ENCODE measurements around the gene MED12.
A peak's percentile ranks its signal among the peaks of the same experiment; 100 is the strongest.
"Not testable (repeated sequence)": the region's sequence is repeated elsewhere in the genome, so short reads cannot be mapped to it uniquely, and the experiment has no call there.

MED12 gene

GRCh38 chrX:71162981-71163380 lies 44.6 kb downstream of the MED12 start:
- DNase-seq (ENCODE audit: low read depth in 2 of 2): no peak

- DNase-seq (ENCODE audit: low read depth in 2 of 2): no peak
Measured at GRCh38 chrX:71164071-71164470, 45.7 kb downstream of the MED12 start.

DNA sequence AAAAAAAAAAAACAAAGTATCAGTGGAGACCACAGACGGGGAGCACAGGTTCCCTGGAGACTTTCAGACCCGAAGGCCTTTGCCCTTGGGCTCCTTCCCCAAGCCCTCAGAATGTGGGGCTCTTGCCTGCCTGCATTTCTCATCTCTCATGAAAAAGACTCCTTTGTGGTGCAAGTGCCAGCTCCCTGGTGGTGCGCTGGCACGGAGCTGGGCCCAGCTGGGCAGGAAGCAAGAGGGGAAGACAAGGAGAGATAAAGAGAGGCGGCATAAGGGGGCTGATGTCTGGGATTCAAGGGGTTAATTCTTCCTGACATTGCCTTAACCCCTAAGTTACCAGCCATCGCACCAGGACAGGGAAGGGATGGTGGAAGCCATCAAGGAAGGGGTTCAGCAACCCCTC lies 48.1 kb downstream of the MED12 start:
- no peak for DNase-seq (ENCODE audit: low read depth in 2 of 2)

GRCh38 chrX:71167031-71167781 lies 48.8 kb downstream of the MED12 start:
- DNase-seq (ENCODE audit: low read depth in 2 of 2): no peak

DNA sequence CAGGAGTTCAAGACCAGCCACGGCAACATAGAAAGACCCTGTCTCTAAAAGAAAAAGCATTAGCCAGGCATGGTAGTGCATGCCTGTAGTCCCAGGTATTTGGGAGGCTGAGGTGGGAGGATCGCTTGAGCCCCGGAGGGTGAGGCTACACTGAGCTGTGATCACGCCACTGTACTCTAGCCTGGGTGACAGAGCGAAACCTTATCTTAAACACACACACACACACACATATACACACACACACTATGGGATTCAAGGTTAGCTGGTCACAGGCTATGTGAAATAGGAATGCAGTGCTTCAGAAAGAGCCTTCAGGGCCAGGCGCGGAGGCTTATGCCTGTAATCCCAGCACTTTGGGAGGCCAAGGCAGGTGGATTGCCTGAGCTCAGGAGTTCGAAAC lies 49.7 kb downstream of the MED12 start:
- no peak for DNase-seq (ENCODE audit: low read depth in 2 of 2)

DNA sequence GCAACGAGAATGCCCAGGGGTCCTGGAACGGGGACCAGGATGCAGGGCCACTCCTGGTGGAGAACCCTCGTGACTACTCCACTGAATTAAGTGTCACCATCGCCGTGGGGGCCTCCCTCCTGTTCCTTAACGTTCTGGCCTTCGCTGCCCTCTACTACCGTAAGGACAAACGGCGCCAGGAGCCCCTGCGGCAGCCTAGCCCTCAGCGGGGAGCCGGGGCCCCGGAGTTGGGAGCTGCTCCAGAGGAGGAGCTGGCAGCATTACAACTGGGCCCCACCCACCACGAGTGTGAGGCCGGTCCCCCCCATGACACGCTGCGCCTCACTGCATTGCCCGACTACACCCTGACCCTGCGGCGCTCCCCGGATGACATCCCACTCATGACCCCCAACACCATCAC lies 51.2 kb downstream of the MED12 start:
- DNase-seq (ENCODE audit: low read depth in 2 of 2): no peak

GRCh38 chrX:71170660-71171059 lies 52.3 kb downstream of the MED12 start:
- no peak for DNase-seq (ENCODE audit: low read depth in 2 of 2)

DNA sequence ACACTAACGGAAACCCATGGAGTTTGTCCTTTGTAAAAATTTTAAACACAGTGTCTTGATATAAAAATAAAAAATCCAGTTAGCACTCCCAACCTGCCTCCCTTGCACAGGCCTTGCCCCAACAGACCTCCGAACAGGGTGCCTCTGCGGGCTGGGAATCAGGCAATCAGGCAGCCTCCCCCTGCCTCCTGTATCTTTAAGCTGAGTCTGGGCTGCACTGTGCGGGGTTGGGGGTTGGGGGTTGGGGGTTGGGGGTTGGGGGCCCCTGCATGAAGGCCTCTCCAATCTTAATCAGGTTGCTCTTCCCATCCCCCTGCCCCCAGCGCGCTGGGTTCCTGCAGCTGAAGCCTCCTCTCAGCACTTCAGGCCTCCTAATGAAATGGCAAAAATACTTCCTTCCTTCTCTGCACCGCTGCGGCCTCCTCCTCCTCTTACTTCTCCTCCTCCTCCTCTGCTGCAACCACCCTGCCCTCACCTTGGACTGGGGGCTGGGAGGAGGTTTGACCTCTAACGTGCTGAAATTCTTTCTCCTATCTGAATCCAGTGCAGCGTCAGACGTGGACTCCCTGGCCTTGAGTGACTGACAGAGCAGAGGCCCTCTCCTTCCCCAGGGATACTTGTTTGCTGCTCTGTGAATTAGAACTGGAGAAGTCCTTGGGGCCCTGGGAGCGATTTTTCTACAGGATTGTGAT lies 52.9 kb downstream of the MED12 start:
- no peak for DNase-seq (ENCODE audit: low read depth in 2 of 2)

DNA sequence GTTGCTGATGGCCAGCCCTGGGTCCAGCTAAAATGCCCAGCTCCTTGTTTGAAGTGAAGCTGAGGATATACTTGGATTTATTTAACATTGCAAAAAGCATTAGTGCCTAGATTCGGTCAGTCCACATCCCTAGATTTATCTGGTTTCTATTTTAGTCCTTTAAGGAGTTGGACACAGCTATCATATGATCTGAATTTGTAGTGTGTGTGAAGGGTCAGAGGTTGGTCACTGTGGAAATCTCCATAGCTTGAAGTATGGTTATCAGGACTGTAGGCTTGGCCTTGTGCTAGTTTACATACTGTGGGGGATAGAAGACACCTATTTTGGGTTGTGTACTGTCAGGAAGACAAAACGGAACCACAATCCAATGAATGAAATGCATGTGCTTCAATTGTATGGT lies 55.0 kb downstream of the MED12 start:
- no peak for DNase-seq (ENCODE audit: low read depth in 2 of 2)

GRCh38 chrX:71174795-71175194 lies 56.4 kb downstream of the MED12 start:
- DNase-seq (ENCODE audit: low read depth in 2 of 2): no peak

GRCh38 chrX:71175531-71175930 lies 57.1 kb downstream of the MED12 start:
- DNase-seq (ENCODE audit: low read depth in 2 of 2): no peak

GRCh38 chrX:71177327-71177726 lies 58.9 kb downstream of the MED12 start:
- DNase-seq (ENCODE audit: low read depth in 2 of 2): no peak

- peak in 1 of 2 donors; percentile 22 for DNase-seq (ENCODE audit: low read depth in 2 of 2)
Measured at GRCh38 chrX:71178908-71179307, 60.5 kb downstream of the MED12 start.

DNA sequence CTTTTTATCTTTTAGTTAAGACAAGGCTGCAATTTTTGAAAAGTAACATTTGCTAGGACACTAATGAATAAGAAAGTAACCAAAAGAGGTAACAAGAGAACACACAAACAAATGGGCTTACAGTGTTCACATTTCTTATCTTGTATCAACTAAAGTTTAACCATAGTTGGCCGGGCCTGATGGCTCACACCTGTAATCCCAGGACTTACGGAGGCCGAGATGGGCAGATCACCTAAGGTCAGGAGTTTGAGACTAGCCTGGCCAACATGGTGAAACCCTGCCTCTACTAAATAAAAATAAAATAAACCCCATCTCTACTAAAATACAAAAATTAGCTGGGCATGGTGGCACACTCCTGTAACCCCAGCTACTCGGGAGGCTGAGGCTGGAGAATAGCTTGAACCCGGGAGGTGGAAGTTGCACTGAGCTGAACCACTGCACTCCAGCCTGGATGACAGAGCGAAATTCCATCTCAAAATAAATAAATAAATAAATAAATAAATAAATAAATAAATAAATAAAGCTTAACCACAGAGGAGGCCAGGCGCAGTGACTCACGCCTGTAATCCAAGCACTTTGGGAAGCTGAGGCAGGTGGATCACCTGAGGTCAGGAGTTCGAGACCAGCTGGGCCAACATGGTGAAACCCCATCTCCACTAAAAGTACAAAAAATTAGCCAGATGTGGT lies 62.3 kb downstream of the MED12 start:
- not testable (repeated sequence) for DNase-seq (ENCODE audit: low read depth in 2 of 2)

DNA sequence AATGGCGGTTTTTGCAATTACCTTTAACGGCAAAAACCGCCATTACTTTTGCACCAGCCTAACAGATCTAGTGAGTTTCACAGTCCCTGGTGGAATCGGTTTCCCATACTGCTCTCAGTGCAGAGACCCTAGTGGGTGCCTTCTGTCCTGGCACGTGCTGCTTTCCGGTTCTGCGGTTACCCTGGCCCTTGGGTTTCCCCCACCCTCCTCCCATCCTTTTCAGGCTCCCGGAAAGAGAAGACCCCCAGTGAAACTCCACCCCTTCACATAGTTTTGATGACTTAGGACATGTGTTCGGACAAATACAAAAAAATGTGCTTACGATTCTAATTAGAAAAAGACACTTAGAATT lies 63.1 kb downstream of the MED12 start:
- DNase-seq (ENCODE audit: low read depth in 2 of 2): peak; percentile 18 to 28

DNA sequence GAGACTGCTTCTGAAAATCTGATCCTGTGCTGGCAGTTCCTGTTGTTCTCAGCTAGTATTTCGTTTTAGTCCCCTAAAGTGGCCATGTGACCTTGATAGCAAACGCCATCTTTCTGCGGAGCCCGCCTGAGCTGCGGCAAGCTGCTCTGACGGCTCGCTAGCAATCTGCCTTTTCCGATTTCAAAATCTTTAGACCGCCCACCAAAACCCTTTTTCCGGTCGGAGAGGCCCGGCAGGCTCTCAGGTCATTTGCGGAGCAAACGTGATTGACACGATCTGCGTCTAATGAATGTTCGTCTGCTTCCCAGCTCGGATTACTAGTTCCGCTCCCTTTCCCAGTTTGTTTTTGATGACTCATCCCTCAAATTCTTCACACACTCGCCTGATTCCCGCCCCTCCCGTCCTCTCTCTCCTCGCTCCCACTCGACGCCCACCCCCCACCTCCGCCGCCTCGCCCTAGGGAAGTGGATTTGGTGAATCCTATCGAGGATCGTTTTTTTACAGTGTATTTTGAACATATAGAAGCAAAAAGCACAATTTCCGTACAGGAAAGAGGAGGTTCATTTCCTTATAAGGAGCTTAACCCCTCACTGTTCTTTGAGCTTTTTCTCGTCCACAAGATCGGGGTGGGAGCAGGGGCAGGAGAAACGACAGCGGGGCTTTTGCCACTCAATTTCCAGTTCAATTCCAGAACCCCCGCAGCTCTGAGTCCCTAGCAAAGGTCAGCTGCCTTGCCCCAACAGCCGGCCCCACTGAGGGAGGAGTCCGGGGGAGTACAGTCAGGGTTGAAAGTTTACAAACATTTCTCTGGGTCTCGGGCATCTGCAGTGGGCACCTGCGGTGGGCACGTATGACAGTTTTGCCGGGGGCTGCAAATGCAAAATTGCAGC lies 63.8 kb downstream of the MED12 start:
- peak; percentile 55 to 62 for DNase-seq (ENCODE audit: low read depth in 2 of 2)

DNA sequence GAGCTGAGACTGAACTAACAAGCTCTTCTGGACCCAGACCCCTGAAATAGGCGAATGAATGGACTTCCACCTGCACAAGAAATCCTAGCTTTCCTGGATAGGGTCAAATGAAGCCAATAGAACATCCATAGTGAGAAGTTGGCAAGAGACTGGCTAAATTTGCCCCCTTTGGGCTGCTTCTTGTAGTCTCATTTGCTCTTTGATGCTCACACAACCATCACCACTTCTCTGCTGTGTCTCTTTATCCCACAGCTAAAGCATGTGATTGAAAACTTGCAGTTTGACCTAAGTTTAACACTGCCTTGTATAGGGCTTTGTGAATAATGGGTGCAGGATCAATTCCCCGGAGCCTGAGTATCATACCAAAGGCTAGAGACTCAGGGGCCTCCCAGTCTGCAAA lies 64.5 kb downstream of the MED12 start:
- DNase-seq (ENCODE audit: low read depth in 2 of 2): no peak

- no peak for DNase-seq (ENCODE audit: low read depth in 2 of 2)
Measured at GRCh38 chrX:71183341-71183740, 64.9 kb downstream of the MED12 start.

DNA sequence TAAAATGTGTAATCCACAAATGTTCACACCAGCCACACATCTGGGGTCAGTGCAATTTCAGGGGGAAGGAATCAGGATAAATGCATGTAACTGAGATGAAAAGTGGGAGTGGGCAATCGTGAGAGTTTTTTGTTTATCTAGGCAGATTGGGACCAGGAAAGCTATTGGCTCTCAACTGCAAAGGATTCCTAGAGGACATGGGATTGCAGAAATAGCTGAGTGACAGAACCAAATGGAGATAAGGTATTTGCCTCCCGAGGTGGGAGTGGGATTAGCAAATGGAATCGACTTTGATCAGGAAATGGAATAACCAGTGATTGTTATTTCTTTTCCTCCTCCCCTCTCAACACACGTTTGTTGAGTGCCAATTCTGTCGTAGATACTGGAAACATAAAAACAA lies 65.7 kb downstream of the MED12 start:
- DNase-seq (ENCODE audit: low read depth in 2 of 2): no peak

GRCh38 chrX:71184803-71185495 lies 66.6 kb downstream of the MED12 start:
- no peak for DNase-seq (ENCODE audit: low read depth in 2 of 2)

DNA sequence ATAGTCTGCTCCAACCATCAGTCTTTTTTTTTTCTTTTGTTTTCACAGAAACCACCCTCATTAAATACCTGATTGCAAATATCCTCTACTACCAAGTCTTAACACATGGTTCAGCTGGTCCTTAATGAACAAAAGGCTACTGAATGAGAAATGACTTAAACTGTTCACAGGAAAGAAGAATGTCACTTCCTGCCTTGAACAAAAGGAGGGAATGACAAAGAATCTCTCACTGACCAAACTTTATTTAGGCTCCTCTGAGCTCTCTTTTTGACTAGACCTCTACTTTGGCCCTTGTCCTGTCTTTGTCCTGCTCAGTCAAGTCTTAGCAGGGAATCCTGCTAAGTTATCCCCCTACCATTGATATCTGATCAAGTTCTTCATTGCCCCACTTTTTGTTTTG lies 72.9 kb downstream of the MED12 start:
- DNase-seq (ENCODE audit: low read depth in 2 of 2): no peak

All from activated CD4-positive, alpha-beta T cell treated with anti-CD3 and anti-CD28 coated beads for 24 hours (primary cell).